OCI-LY1 (cell line): ENCODE data around the gene GNAO1.

ENCODE experiments used
- EZH2 ChIP-seq: fragments of 200-600 bp; sonication (generic), shearing (Covaris generic); IDR thresholded peaks from 2 replicates; pipeline ENCODE4 v1.8.0; 2017; ENCODE audit warnings: borderline replicate concordance, mixed run types, mild to moderate bottlenecking, antibody characterized with exemption, low read length, moderate library complexity, mixed read lengths
- TF ChIP-seq, protein P1 (sequence below): fragments of 200-600 bp; sonication (generic), shearing (Covaris generic); IDR thresholded peaks from 2 replicates; pipeline ENCODE4 v1.5.1; 2017; ENCODE audit warnings: mild to moderate bottlenecking, antibody characterized with exemption, low read length, moderate library complexity, mixed read lengths

DNA sequence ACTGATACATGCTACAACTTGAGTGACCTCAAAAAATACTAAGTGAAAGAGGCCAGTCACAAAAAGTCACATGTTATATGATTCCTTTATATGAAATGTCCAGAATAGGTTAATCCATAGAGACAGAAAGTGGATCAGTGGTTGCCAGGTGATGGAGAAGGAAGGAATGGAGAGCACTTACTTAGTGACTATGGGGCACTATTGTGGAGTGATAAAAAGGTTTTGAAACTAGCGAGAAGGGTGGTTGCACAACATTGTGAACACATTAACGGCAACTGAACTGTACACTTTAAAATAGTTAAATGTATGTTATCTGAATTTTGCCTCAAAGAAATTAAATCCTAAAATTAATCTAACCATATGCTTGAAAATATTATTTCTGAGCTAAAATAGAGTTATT, 208.2 kb downstream of the GNAO1 start:
- TF ChIP-seq, protein P1, sequence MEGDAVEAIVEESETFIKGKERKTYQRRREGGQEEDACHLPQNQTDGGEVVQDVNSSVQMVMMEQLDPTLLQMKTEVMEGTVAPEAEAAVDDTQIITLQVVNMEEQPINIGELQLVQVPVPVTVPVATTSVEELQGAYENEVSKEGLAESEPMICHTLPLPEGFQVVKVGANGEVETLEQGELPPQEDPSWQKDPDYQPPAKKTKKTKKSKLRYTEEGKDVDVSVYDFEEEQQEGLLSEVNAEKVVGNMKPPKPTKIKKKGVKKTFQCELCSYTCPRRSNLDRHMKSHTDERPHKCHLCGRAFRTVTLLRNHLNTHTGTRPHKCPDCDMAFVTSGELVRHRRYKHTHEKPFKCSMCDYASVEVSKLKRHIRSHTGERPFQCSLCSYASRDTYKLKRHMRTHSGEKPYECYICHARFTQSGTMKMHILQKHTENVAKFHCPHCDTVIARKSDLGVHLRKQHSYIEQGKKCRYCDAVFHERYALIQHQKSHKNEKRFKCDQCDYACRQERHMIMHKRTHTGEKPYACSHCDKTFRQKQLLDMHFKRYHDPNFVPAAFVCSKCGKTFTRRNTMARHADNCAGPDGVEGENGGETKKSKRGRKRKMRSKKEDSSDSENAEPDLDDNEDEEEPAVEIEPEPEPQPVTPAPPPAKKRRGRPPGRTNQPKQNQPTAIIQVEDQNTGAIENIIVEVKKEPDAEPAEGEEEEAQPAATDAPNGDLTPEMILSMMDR = no peak
- no peak for TF ChIP-seq EZH2
